ENCODE results near the gene PTPRR. TPM values are rescaled to one million over a fixed set of nuclear protein-coding genes. Genes with fewer than 3 reads are reported as not detected.

The PTPRR gene
- total and polyA plus RNA-seq, 2 of the 13 experiments (the other 11 are each of a cell fraction or from before 2014, with no cell fraction given): not detected

DNA sequence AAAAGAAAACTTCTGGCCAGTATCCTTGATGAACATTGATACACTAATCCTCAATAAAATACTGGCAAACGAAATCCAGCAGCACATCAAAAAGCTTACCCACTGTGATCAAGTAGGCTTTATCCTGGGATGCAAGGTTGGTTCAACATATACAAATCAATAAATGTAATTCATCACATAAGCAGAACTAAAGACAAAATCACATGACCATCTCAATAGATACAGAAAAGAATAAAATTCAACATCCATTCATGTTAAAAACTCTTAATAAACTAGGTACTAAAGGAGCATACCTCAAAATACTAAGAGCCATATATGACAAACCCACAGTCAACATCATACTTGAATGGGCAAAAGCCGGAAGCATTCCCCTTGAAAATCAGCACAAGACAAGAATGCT is 211.5 kb downstream of the PTPRR start (continued):
- TF ChIP-seq, protein P1, sequence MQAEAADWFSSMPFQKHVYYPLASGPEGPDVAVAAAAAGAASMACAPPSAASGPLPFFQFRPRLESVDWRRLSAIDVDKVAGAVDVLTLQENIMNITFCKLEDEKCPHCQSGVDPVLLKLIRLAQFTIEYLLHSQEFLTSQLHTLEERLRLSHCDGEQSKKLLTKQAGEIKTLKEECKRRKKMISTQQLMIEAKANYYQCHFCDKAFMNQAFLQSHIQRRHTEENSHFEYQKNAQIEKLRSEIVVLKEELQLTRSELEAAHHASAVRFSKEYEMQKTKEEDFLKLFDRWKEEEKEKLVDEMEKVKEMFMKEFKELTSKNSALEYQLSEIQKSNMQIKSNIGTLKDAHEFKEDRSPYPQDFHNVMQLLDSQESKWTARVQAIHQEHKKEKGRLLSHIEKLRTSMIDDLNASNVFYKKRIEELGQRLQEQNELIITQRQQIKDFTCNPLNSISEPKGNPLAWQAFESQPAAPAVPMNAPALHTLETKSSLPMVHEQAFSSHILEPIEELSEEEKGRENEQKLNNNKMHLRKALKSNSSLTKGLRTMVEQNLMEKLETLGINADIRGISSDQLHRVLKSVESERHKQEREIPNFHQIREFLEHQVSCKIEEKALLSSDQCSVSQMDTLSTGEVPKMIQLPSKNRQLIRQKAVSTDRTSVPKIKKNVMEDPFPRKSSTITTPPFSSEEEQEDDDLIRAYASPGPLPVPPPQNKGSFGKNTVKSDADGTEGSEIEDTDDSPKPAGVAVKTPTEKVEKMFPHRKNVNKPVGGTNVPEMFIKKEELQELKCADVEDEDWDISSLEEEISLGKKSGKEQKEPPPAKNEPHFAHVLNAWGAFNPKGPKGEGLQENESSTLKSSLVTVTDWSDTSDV (CRISPR knock-in tag; IDR thresholded peaks at IDR 0.05): no peak
- TF ChIP-seq ATM (IDR thresholded peaks at IDR 0.05; ENCODE audit: borderline replicate concordance): no peak
- TF ChIP-seq, protein P2, sequence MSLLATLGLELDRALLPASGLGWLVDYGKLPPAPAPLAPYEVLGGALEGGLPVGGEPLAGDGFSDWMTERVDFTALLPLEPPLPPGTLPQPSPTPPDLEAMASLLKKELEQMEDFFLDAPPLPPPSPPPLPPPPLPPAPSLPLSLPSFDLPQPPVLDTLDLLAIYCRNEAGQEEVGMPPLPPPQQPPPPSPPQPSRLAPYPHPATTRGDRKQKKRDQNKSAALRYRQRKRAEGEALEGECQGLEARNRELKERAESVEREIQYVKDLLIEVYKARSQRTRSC (CRISPR knock-in tag; IDR thresholded peaks at IDR 0.05; ENCODE audit: low read depth): no peak

DNA sequence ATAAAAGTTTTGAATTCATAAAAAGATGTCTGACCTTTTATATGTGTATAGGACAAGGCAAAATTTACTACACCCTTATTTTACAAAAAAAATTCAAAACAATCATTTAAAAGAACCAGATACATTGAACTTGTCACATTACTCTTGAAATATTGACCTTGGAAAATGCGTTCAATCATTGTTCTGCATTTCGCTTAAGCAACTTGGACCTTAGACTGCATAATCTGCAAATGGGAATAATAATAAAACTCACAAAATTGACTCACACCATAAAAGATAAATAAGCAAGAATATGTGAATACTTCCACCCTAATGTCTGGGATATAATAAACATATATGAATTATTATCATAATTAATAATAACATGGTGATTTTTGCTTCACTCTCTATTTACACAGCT is 213.9 kb downstream of the PTPRR start:
- 35% methylated on average over 2 of the region's 2 CpGs for WGBS (ENCODE audit: low lambda C conversion rate)
- H3K36me3 ChIP-seq (replicated peaks in 1 of 2; ENCODE audit: control insufficient read depth in 1 of 2, insufficient read depth in 2 of 2, low read length in 2 of 2): no peaks in the 10 kb centered on the region
- no peak for DNase-seq (ENCODE audit: low spot score)
- H3K27ac ChIP-seq (ENCODE audit: extremely low read length, insufficient read depth, low read length): no peak overlapping the region
- H3K4me2 ChIP-seq (ENCODE audit: low read depth, low read length): no peak overlapping the region
- H4K20me1 ChIP-seq (ENCODE audit: insufficient read depth, low read length): no peaks in the 10 kb centered on the region
- no peak overlapping the region for H3K4me3 ChIP-seq (replicated peaks in 1 of 3; ENCODE audit: insufficient read depth in 1 of 3, low read depth in 2 of 3, low read length in 3 of 3)
- in situ Hi-C loops (cut with HindIII; ENCODE audit: extremely low pct_ligation_motif_present, low pct_unique_long_range_greater_than_20kb): no loop called here
- no peaks in the 10 kb centered on the region for H3K79me2 ChIP-seq (ENCODE audit: insufficient read depth, low read length)
- H3K9ac ChIP-seq (ENCODE audit: insufficient read depth, low read depth, low read length): no peak overlapping the region
- ATAC-seq: no peak
- ChIA-PET CTCF (ENCODE audit: low intra/inter-chr PET ratio, low total read pairs) (no interaction called here), POLR2A (no interaction called here)
- BruUV-seq (replicated peaks): no TSS peak
- intact Hi-C loops (cut with micrococcal nuclease; ENCODE audit: unreplicated experiment): no loop called here
- H3K9me3 ChIP-seq (ENCODE audit: low read length): no peaks in the 10 kb centered on the region
- peaks cover 2% of the 10 kb centered on the region for H3K4me1 ChIP-seq (ENCODE audit: insufficient read depth, low read length)
- FAIRE-seq: no peak
- no peaks in the 10 kb centered on the region for H3K27me3 ChIP-seq (ENCODE audit: control insufficient read depth in 1 of 2, insufficient read depth in 2 of 2, low read length in 2 of 2)
- no peak overlapping the region for H2AFZ ChIP-seq (ENCODE audit: low read length)
- TF ChIP-seq RFXANK (CRISPR knock-in tag; IDR thresholded peaks at IDR 0.05): no peak
- TF ChIP-seq ZSCAN20 (CRISPR knock-in tag; IDR thresholded peaks at IDR 0.05; ENCODE audit: borderline replicate concordance): no peak
- no peak for TF ChIP-seq CBX2 (IDR thresholded peaks at IDR 0.05; ENCODE audit: low read depth, low read length)
- TF ChIP-seq CBX2 (CRISPR knock-in tag; IDR thresholded peaks at IDR 0.05; ENCODE audit: low read depth): no peak
- no peak for TF ChIP-seq ZNF75D (CRISPR knock-in tag; IDR thresholded peaks at IDR 0.05; ENCODE audit: borderline replicate concordance)
- TF ChIP-seq, protein P3, sequence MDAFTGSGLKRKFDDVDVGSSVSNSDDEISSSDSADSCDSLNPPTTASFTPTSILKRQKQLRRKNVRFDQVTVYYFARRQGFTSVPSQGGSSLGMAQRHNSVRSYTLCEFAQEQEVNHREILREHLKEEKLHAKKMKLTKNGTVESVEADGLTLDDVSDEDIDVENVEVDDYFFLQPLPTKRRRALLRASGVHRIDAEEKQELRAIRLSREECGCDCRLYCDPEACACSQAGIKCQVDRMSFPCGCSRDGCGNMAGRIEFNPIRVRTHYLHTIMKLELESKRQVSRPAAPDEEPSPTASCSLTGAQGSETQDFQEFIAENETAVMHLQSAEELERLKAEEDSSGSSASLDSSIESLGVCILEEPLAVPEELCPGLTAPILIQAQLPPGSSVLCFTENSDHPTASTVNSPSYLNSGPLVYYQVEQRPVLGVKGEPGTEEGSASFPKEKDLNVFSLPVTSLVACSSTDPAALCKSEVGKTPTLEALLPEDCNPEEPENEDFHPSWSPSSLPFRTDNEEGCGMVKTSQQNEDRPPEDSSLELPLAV (CRISPR knock-in tag; conservative IDR thresholded peaks at IDR 0.05; ENCODE audit: low read depth): no peak
- no peak for TF ChIP-seq ZNF546 (CRISPR knock-in tag; conservative IDR thresholded peaks at IDR 0.05)
- TF ChIP-seq, protein P4, sequence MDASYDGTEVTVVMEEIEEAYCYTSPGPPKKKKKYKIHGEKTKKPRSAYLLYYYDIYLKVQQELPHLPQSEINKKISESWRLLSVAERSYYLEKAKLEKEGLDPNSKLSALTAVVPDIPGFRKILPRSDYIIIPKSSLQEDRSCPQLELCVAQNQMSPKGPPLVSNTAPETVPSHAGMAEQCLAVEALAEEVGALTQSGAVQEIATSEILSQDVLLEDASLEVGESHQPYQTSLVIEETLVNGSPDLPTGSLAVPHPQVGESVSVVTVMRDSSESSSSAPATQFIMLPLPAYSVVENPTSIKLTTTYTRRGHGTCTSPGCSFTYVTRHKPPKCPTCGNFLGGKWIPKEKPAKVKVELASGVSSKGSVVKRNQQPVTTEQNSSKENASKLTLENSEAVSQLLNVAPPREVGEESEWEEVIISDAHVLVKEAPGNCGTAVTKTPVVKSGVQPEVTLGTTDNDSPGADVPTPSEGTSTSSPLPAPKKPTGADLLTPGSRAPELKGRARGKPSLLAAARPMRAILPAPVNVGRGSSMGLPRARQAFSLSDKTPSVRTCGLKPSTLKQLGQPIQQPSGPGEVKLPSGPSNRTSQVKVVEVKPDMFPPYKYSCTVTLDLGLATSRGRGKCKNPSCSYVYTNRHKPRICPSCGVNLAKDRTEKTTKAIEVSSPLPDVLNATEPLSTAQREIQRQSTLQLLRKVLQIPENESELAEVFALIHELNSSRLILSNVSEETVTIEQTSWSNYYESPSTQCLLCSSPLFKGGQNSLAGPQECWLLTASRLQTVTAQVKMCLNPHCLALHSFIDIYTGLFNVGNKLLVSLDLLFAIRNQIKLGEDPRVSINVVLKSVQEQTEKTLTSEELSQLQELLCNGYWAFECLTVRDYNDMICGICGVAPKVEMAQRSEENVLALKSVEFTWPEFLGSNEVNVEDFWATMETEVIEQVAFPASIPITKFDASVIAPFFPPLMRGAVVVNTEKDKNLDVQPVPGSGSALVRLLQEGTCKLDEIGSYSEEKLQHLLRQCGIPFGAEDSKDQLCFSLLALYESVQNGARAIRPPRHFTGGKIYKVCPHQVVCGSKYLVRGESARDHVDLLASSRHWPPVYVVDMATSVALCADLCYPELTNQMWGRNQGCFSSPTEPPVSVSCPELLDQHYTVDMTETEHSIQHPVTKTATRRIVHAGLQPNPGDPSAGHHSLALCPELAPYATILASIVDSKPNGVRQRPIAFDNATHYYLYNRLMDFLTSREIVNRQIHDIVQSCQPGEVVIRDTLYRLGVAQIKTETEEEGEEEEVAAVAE (CRISPR knock-in tag; IDR thresholded peaks at IDR 0.05; ENCODE audit: borderline replicate concordance): no peak
- no peak for TF ChIP-seq U2AF1 (optimal IDR thresholded peaks at IDR 0.05; ENCODE audit: low read depth, low read length)
- TF ChIP-seq ZNF557 (CRISPR knock-in tag; IDR thresholded peaks at IDR 0.05): no peak

Data from HepG2 (cell line).